GM12873 (cell line): Measurements from ENCODE around the gene FAM209A.

ENCODE experiments used
- CTCF ChIP-seq: IDR thresholded peaks from 2 replicates; pipeline ENCODE4 v1.5.1; 2012; ENCODE audit warnings: low read depth, mild to moderate bottlenecking, moderate library complexity, low read length, control low read depth; ENCODE audit not compliant: insufficient read depth; ENCODE audit errors: missing control alignments

FAM209A gene

GRCh38 chr20:56506103-56506502 is 18.4 kb upstream of the FAM209A start:
- no peak for TF ChIP-seq CTCF

- TF ChIP-seq CTCF = no peak
These were observed 12.6 kb upstream of the FAM209A start for GRCh38 chr20:56511926-56512325.

GRCh38 chr20:56513161-56514150 is 11.1 kb upstream of the FAM209A start:
- TF ChIP-seq CTCF = no peak

GRCh38 chr20:56516631-56517030 is 7.9 kb upstream of the FAM209A start:
- TF ChIP-seq CTCF = no peak

GRCh38 chr20:56517211-56517610 is 7.3 kb upstream of the FAM209A start:
- TF ChIP-seq CTCF = no peak

- no peak for TF ChIP-seq CTCF
These were observed 6.9 kb upstream of the FAM209A start for GRCh38 chr20:56517641-56518040.

- no peak for TF ChIP-seq CTCF
These were observed 6.4 kb upstream of the FAM209A start for GRCh38 chr20:56518126-56518525.
